ENCODE data around the gene PEX11G.

The PEX11G gene

GRCh38 chr19:7488736-7489353, at the start of gene PEX11G:
TSS of gene PEX11G (minus strand) at chr19:7489035. CDS start at chr19:7489010, 25 bp downstream.
- peak; percentile 92 for DNase-seq

- no peak for DNase-seq
These were observed 47.3 kb upstream of the PEX11G start for GRCh38 chr19:7535998-7536695.

GRCh38 chr19:7535047-7535997, 46.5 kb upstream of the PEX11G start, which contains the start of gene PNPLA6:
TSS of gene PNPLA6 (plus strand) at chr19:7535717. CDS start at chr19:7535789, 72 bp downstream.
- peak; percentile 93 for DNase-seq

GRCh38 chr19:7534531-7535046, 45.8 kb upstream of the PEX11G start:
- DNase-seq: peak; percentile 38

DNA sequence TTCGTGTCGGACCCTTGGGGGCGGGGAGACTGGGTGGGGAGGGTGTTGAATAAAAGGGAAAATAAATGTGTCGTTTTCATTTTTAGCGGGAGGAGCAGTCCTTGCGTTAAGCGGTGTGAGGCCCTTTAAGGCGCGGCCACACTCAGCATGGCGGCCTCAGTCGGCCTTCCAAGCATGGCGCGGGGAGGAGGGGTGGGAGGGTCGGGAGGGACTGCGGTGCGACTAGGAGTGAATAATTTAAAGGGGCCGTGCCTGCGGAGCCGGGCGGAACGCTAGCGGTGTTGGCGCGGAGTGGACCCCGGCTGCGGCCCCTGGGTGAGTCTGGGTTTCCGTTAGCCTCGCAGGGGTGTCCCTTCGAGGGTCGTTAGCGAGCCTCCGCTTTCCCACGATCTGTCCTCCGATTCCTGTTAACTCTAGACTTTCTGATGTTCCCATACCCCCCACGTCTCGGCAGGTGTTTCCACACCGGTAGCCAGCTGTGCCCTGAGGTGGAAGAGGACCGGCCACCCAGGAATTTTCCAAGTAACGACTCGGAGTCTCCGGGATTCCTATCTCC, 45.2 kb upstream of the PEX11G start:
- peak; percentile 73 for DNase-seq

DNA sequence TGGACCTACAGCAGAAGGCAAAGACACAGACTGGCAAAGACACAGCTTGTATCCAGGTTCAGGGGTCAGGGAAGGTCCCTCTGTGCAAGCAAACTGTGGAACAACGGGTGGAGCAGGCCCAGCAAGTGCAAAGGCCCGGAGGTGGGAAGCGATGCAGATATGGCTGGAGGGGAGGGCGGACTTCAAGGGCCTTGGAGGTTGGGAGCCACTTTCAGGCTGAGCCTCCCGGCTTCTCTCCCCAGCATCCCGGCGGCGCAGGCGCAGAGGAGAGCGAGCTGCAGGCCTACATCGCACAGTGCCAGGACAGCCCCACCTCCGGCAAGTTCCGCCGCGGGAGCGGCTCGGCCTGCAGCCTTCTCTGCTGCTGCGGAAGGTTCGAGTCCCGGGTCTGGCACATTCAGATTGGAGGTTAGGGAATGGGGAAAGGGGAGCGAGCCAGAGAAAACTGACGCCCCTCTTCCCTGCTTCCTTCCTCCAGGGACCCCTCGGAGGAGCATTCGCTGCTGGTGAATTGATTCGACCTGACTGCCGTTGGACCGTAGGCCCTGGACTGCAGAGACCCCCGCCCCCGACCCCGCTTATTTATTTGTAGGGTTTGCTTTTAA, 44.5 kb upstream of the PEX11G start:
- DNase-seq: no peak

DNA sequence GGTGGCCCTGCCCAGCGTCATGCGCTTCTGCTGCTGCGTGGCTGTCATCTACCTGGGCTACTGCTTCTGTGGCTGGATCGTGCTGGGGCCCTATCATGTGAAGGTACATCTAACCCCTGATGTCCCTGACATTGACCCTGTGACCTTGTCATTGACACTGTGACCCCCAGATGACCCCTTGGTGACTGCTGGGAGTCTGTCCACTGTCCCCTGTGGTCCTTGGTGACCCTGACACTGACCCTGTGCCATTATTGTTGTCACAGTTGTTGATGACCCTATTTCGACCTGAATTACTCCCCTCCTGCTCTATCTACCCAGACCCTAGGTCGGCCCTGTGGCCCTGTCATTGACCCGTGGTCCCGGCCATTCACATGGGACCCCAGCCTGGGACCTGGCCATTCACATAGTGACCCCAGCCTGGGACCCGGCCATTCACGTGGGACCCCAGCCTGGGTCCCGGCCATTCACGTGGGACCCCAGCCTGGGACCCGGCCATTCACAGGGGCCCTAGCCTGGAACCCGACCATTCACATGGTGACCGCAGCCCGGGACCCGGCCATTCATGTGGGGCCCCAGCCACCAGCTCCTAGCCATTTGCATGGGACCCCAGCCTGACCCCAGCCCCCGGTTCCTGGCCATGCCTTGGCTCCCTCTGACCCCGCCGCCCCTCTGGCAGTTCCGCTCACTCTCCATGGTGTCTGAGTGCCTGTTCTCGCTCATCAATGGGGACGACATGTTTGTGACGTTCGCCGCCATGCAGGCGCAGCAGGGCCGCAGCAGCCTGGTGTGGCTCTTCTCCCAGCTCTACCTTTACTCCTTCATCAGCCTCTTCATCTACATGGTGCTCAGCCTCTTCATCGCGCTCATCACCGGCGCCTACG, 41.0 kb upstream of the PEX11G start:
- DNase-seq: no peak

DNA sequence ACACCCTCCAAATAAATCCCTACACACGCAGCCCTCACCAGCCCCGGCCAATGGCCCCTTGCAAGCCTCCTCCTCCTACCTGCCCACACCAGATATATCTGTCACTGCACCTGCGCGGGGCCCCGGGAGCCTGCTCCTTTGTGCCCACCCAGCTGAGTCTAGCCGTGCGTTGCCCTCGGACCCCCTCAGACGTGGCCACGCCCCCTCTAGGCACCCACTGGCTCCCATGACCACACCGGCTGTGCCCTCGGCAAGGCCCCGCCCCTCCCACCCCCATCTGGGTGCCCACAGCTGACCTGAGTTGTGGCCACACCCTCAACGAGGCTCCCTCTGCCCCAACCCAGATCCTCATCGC, 40.4 kb upstream of the PEX11G start:
- no peak for DNase-seq

DNA sequence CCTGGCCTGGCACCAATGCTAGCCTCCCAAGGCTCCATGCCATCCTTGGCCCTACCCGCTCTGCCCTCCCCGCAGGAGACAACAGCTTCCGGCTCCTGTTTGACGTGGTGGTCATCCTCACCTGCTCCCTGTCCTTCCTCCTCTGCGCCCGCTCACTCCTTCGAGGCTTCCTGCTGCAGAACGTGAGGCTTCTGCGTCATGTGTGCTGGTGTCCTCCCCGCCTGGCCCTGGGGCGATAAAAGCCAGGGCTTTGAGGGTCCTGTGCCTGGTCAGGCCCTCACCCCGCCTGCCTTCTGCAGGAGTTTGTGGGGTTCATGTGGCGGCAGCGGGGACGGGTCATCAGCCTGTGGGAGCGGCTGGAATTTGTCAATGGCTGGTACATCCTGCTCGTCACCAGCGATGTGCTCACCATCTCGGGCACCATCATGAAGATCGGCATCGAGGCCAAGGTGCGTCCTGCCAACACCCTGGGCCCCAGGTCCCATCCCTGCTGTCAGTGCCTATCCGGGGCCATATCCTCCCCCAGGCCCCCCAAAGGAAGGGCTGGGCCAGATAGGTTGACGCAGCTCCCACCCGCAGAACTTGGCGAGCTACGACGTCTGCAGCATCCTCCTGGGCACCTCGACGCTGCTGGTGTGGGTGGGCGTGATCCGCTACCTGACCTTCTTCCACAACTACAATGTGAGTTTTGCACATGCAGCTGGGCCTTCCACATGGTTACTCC, 39.8 kb upstream of the PEX11G start:
- DNase-seq: no peak

GRCh38 chr19:7528192-7528519, 39.3 kb upstream of the PEX11G start:
- DNase-seq: no peak

GRCh38 chr19:7527516-7528191, 38.8 kb upstream of the PEX11G start:
- DNase-seq: no peak

DNA sequence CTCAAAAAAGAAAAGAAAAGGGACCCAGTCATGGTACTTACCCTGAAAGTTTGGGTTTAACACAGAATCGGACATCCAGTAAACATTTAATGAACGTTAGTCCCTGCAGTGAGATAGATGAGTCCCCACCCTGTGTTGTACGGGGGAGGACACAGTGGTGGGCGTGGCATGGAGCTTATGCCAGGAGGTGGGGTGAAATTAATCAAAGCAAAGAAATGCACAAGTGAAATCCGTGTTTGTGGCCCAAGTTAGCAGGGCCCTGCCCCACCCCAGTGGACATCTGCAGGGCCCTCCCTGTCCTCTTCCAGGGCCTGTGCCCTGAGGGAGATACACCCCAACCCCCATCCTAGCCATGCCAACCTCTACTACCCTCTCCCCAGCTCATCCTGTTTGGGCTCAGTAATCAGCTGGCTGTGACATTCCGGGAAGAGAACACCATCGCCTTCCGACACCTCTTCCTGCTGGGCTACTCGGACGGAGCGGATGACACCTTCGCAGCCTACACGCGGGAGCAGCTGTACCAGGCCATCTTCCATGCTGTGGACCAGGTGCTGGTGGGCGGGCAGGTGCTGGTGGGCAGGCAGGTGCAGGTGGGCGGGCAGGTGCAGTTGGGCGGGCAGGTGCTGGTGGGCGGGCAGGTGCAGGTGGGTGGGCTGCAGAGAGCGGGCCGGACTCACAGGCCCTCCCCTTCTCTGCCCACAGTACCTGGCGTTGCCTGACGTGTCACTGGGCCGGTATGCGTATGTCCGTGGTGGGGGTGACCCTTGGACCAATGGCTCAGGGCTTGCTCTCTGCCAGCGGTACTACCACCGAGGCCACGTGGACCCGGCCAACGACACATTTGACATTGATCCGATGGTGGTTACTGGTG, 37.5 kb upstream of the PEX11G start:
- no peak for DNase-seq

DNA sequence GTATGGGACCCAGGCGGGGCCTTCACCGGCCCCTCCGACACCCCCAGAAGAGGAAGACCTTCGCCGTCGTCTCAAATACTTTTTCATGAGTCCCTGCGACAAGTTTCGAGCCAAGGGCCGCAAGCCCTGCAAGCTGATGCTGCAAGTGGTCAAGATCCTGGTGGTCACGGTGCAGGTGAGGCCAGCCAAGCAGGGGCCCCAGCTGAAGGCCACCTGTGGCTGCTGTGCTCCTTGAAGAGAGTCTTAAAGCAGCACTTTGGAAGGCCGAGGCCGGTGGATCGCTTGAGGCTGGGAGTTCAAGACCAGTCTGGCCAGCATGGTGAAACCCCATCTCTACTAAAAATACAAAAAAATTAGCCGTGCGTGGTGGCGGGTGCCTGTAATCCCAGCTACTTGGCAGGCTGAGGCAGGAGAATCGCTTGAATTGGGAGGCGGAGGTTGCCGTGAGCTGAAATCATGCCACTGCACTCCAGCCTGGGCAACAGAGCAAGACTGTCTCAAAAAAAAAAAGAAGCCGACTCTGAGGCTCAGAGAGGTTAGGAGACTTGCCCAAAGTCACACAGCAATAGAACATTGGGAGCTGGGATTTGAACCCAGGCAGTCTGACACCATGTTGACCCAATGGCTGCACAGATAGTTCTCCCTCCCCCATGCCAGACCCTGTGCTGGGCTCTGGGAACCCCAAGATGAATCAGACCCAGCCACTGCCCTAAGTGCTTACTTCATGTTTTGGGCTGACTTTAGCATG, 36.3 kb upstream of the PEX11G start:
- DNase-seq: no peak

GRCh38 chr19:7524523-7524922, 35.7 kb upstream of the PEX11G start:
- DNase-seq: no peak

- no peak for DNase-seq
These were observed 34.3 kb upstream of the PEX11G start for GRCh38 chr19:7522923-7523667.

- peak; percentile 95 for DNase-seq
These were observed 33.5 kb upstream of the PEX11G start, which contains the start of gene MCOLN1 for GRCh38 chr19:7522072-7522922. TSS of gene MCOLN1 (plus strand) at chr19:7522624. CDS start at chr19:7522751, 127 bp downstream.

Data from NCI-H1092 treated with DMSO at 0.1 percent for 48 hours (cell line).